ENCODE data around the gene ACTMAP.

The ACTMAP gene

DNA sequence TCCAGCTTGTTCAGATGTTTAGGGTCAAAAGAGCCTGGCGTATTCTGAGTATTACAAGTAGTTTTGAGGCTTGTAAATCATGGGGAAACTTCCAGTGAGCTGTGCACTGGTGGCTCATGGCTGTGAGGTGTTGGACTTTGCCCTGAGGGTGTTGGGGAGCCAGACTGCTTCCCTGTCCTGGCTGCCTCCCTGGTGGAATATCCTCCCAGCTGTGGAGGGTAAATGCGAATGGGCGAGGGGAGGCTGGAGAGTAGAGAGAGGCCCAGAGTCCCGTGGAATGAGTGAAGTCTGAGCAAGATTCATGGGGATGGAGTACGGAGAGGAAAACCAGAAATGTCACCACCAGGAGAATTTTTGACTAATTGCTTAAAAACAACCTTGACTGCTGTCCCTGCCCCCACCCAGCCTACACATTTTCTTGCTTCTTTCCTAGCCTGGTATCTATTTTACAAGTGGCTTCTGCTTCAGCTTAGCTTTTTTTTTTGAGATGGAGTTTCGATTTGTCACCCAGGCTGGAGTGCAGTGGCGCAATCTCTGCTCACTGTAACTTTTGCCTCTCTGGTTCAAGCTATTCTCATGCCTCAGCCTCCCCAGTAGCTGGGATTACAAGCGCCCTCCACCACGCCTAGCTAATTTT is 4.5 kb upstream of the ACTMAP start:
- CTCF ChIA-PET = interaction anchor here (1.3 to 2.1 kb wide), 4 partner anchors 10 to 120 kb away, joined by 3 to 8 read pairs (median 5); no protein-coding TSS in a partner anchor
- H3K9me3 ChIP-seq (ENCODE audit: control insufficient read depth, insufficient read depth, low read depth, low read length) = no peaks in the 10 kb centered on the region
- peaks cover 57 to 78% of the 10 kb centered on the region in 2 experiments for H3K36me3 ChIP-seq (ENCODE audit: control insufficient read depth in 2 of 2, insufficient read depth in 1 of 2, low read length in 2 of 2)
- POLR2A ChIA-PET = interaction anchor here (0.6 to 7.3 kb wide), 7 partner anchors 12 to 91 kb away, joined by 3 to 180 read pairs (median 6); partner anchors contain the start of gene RAB4B
- H3K27ac ChIP-seq (ENCODE audit: extremely low read depth, low read depth, low read length) = peak overlapping the region; percentile 62
- H3K4me1 ChIP-seq (ENCODE audit: control insufficient read depth, insufficient read depth, low read length) = peaks cover 30% of the 10 kb centered on the region
- H3K4me3 ChIP-seq (ENCODE audit: low read depth, low read length) = no peak overlapping the region
- TF ChIP-seq ZNF274 (IDR thresholded peaks at IDR 0.05; ENCODE audit: low read length) = no peak
- no peak for TF ChIP-seq ZNF274 (tag by site-specific recombination; IDR thresholded peaks at IDR 0.05; ENCODE audit: borderline replicate concordance)
- TF ChIP-seq, protein P1, sequence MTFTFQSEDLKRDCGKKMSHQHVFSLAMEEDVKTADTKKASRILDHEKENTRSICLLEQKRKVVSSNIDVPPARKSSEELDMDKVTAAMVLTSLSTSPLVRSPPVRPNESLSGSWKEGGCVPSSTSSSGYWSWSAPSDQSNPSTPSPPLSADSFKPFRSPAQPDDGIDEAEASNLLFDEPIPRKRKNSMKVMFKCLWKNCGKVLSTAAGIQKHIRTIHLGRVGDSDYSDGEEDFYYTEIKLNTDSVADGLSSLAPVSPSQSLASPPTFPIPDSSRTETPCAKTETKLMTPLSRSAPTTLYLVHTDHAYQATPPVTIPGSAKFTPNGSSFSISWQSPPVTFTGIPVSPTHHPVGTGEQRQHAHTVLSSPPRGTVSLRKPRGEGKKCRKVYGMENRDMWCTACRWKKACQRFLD (tag by site-specific recombination; IDR thresholded peaks at IDR 0.05) = no peak
- TF ChIP-seq GLIS1 (tag by site-specific recombination; IDR thresholded peaks at IDR 0.05) = no peak
- no peak for TF ChIP-seq ZNF560 (tag by site-specific recombination; IDR thresholded peaks at IDR 0.05; ENCODE audit: borderline replicate concordance)
- no peak for TF ChIP-seq TRIM28 (IDR thresholded peaks at IDR 0.05; ENCODE audit: borderline replicate concordance, low read length)
- no peak for TF ChIP-seq ZNF629 (tag by site-specific recombination; IDR thresholded peaks at IDR 0.05)
- no peak for TF ChIP-seq ZNF155 (tag by site-specific recombination; IDR thresholded peaks at IDR 0.05)
- no peak for TF ChIP-seq ZNF521 (tag by site-specific recombination; IDR thresholded peaks at IDR 0.05)
- TF ChIP-seq ZNF514 (tag by site-specific recombination; IDR thresholded peaks at IDR 0.05) = no peak
- no peak for TF ChIP-seq ZNF76 (tag by site-specific recombination; IDR thresholded peaks at IDR 0.05; ENCODE audit: borderline replicate concordance, low read depth)
- no peak for TF ChIP-seq ZNF548 (tag by site-specific recombination; IDR thresholded peaks at IDR 0.05)
- no peak for TF ChIP-seq ZNF140 (tag by site-specific recombination; IDR thresholded peaks at IDR 0.05)
- no peak for TF ChIP-seq SCRT1 (tag by site-specific recombination; IDR thresholded peaks at IDR 0.05; ENCODE audit: borderline replicate concordance)
- no peak for TF ChIP-seq ZNF664 (tag by site-specific recombination; IDR thresholded peaks at IDR 0.05)
- no peak for TF ChIP-seq ZNF114 (tag by site-specific recombination; IDR thresholded peaks at IDR 0.05)
- TF ChIP-seq EGR2 (tag by site-specific recombination; IDR thresholded peaks at IDR 0.05; ENCODE audit: low read depth) = peak; percentile 52
- TF ChIP-seq REPIN1 (tag by site-specific recombination; IDR thresholded peaks at IDR 0.05; ENCODE audit: low read depth) = no peak
- TF ChIP-seq HOXC10 (CRISPR knock-in tag; IDR thresholded peaks at IDR 0.05) = no peak
- no peak for TF ChIP-seq KLF8 (tag by site-specific recombination; IDR thresholded peaks at IDR 0.05)
- peak; percentile 80; the same call in 1 of the 2 replicates for TF ChIP-seq ZSCAN30 (tag by site-specific recombination; IDR thresholded peaks at IDR 0.05)
- TF ChIP-seq ZNF26 (tag by site-specific recombination; IDR thresholded peaks at IDR 0.05) = no peak
- TF ChIP-seq, protein P2, sequence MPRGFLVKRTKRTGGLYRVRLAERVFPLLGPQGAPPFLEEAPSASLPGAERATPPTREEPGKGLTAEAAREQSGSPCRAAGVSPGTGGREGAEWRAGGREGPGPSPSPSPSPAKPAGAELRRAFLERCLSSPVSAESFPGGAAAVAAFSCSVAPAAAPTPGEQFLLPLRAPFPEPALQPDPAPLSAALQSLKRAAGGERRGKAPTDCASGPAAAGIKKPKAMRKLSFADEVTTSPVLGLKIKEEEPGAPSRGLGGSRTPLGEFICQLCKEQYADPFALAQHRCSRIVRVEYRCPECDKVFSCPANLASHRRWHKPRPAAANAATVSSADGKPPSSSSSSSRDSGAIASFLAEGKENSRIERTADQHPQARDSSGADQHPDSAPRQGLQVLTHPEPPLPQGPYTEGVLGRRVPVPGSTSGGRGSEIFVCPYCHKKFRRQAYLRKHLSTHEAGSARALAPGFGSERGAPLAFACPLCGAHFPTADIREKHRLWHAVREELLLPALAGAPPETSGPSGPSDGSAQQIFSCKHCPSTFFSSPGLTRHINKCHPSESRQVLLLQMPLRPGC (tag by site-specific recombination; IDR thresholded peaks at IDR 0.05) = 0 out of 2 replicates have a peak, but pooled peaks have one; percentile 16
- no peak for TF ChIP-seq REST (tag by site-specific recombination; IDR thresholded peaks at IDR 0.05)
- no peak for TF ChIP-seq ZNF701 (tag by site-specific recombination; IDR thresholded peaks at IDR 0.05)
- TF ChIP-seq ZBTB1 (tag by site-specific recombination; IDR thresholded peaks at IDR 0.05) = no peak
- TF ChIP-seq, protein P3, sequence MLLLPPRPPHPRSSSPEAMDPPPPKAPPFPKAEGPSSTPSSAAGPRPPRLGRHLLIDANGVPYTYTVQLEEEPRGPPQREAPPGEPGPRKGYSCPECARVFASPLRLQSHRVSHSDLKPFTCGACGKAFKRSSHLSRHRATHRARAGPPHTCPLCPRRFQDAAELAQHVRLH (tag by site-specific recombination; IDR thresholded peaks at IDR 0.05) = no peak
- TF ChIP-seq ZNF600 (tag by site-specific recombination; IDR thresholded peaks at IDR 0.05) = peak; percentile 72; the same call in 1 of the 2 replicates
- no peak for TF ChIP-seq ZNF416 (tag by site-specific recombination; IDR thresholded peaks at IDR 0.05)
- no peak for TF ChIP-seq ZNF302 (tag by site-specific recombination; IDR thresholded peaks at IDR 0.05; ENCODE audit: low read depth)
- TF ChIP-seq ZNF473 (tag by site-specific recombination; IDR thresholded peaks at IDR 0.05) = no peak
- TF ChIP-seq SETDB1 (IDR thresholded peaks at IDR 0.05; ENCODE audit: insufficient read length, low read length) = no peak
- no peak for TF ChIP-seq ZNF670 (tag by site-specific recombination; IDR thresholded peaks at IDR 0.05; ENCODE audit: low read depth)
